ENCODE measurements around the gene SLC5A12. TPM values are rescaled to one million over a fixed set of nuclear protein-coding genes. Genes with fewer than 3 reads are reported as not detected.

Gene SLC5A12
- total and polyA plus RNA-seq, 2 experiments from 2014 or later: 0.24 to 0.43 TPM

DNA sequence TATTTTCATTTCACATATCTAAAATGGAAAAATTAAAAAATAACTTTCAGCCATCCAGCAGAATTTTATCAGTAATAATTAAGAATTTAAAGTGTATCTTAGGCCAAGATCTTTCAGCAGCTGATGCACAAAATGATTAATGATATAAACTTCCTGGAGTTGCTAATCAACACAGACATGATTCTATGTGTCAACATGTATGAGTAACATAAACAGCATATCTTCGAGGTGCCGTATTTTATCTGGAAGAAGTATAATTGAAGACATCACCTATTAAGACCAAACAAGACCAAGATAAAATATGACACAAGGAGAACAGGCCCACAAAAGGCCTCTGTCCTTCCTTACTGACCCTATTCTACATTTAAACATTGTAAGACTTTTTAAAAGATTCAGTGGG, 45.2 kb downstream of the SLC5A12 start:
- Histone ChIP-seq H3K4me3 (no peak overlapping the region), H4K20me1 (ENCODE audit: insufficient read depth) (no peaks in the 10 kb centered on the region), H3K79me2 (ENCODE audit: insufficient read depth) (no peaks in the 10 kb centered on the region), H3F3A (ENCODE audit: insufficient read depth) (no peaks in the 10 kb centered on the region), H3K4me2 (ENCODE audit: unreplicated experiment) (no peak overlapping the region), H3K9me2 (ENCODE audit: insufficient read depth) (no peaks in the 10 kb centered on the region), H3K4me1 (ENCODE audit: insufficient read depth) (no peaks in the 10 kb centered on the region), H3K9ac (no peak overlapping the region), H3K36me3 (ENCODE audit: low read depth) (no peaks in the 10 kb centered on the region), H3K27ac (no peak overlapping the region), H3K27me3 (replicated peaks; ENCODE audit: insufficient read depth) (no peaks in the 10 kb centered on the region), H2AFZ (no peak overlapping the region), H3K9me3 (ENCODE audit: low read depth) (no peaks in the 10 kb centered on the region)
- DNase-seq: no peak
- in situ Hi-C loops (cut with MboI): no loop called here
- WGBS, 2 experiments (ENCODE audit: low coverage in 1 of 2, low lambda C conversion rate in 2 of 2, missing lambda C conversion rate in 2 of 2): 84 to 90% methylated on average over 2 of the region's 2 CpGs
- TF ChIP-seq EZH2 (IDR thresholded peaks at IDR 0.05; ENCODE audit: insufficient read depth, poor library complexity, severe bottlenecking) (no peak), EZH2phosphoT487 (IDR thresholded peaks at IDR 0.05; ENCODE audit: insufficient read depth, low read depth) (no peak)

DNA sequence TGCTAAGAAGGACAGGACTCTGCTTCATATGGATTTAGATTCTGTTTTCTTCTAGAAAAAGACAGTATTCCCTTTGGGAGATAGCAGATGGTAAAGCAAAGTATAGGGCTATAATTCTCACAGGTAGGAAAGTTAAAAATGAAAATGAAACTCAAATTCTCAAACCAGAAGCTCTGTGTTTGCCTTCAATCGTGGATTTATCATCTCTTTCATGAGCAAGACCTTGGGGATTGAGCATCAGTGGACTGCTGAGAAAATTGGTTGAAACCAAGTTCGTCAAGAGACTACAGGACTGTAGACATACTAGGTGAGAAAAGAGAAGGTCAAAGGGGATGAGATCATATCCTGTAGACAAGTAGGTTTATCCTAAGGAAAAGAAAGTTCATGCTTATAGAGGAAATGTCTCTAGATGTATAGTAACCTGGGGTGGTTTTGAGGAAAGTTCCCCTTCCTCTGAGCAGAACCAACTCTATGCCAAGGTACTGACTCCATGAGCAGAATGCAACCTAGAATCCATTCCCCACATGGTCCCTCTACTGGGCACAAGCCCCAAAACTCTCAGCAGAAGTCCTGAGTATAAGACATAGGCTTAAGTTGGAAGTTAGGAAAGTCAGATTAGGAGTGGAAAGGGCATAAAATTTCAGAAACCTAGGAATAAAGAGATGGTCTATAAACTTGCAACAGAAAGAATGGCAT, 46.5 kb downstream of the SLC5A12 start:
- no peak overlapping the region for H3K27ac ChIP-seq
- H3K9me3 ChIP-seq (ENCODE audit: low read depth): no peaks in the 10 kb centered on the region
- 74 to 78% methylated on average over 2 of the region's 2 CpGs for WGBS, 2 experiments (ENCODE audit: low coverage in 1 of 2, low lambda C conversion rate in 2 of 2, missing lambda C conversion rate in 2 of 2)
- no peak for DNase-seq
- no peak overlapping the region for H3K4me3 ChIP-seq
- H3K79me2 ChIP-seq (ENCODE audit: insufficient read depth): no peaks in the 10 kb centered on the region
- in situ Hi-C loops (cut with MboI): no loop called here
- H3K9me2 ChIP-seq (ENCODE audit: insufficient read depth): no peaks in the 10 kb centered on the region
- no peaks in the 10 kb centered on the region for H3K36me3 ChIP-seq (ENCODE audit: low read depth)
- H3K9ac ChIP-seq: no peak overlapping the region
- H3K27me3 ChIP-seq (replicated peaks; ENCODE audit: insufficient read depth): no peaks in the 10 kb centered on the region
- H3F3A ChIP-seq (ENCODE audit: insufficient read depth): no peaks in the 10 kb centered on the region
- no peak overlapping the region for H3K4me2 ChIP-seq (ENCODE audit: unreplicated experiment)
- no peaks in the 10 kb centered on the region for H4K20me1 ChIP-seq (ENCODE audit: insufficient read depth)
- H2AFZ ChIP-seq: no peak overlapping the region
- no peaks in the 10 kb centered on the region for H3K4me1 ChIP-seq (ENCODE audit: insufficient read depth)
- TF ChIP-seq EZH2phosphoT487 (IDR thresholded peaks at IDR 0.05; ENCODE audit: insufficient read depth, low read depth) (no peak), EZH2 (IDR thresholded peaks at IDR 0.05; ENCODE audit: insufficient read depth, poor library complexity, severe bottlenecking) (no peak)

DNA sequence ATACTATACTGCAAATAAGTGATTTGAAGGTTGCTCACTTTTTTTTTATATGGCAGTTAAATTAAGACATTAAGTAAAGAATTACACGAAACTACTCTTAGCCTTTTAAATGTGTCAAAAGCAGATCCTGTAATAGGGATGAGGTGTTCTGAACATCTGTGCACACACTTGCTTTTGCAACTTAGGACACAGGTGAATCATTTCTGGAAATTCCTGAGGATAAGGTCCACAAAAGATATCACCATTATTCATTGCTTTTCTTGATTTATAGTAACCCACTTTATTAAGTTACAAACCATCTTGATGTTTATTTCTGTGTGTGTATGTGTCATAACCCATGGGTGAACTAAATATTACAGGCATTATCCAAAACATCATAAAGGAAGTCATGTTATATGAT, 55.9 kb downstream of the SLC5A12 start:
- H4K20me1 ChIP-seq (ENCODE audit: insufficient read depth): no peaks in the 10 kb centered on the region
- H3K4me3 ChIP-seq: no peak overlapping the region
- H3K4me1 ChIP-seq (ENCODE audit: insufficient read depth): no peaks in the 10 kb centered on the region
- no peaks in the 10 kb centered on the region for H3K9me2 ChIP-seq (ENCODE audit: insufficient read depth)
- TF ChIP-seq EZH2phosphoT487 (IDR thresholded peaks at IDR 0.05; ENCODE audit: insufficient read depth, low read depth) (no peak), EZH2 (IDR thresholded peaks at IDR 0.05; ENCODE audit: insufficient read depth, poor library complexity, severe bottlenecking) (no peak)
- H3K27ac ChIP-seq: no peak overlapping the region
- no peaks in the 10 kb centered on the region for H3K9me3 ChIP-seq (ENCODE audit: low read depth)
- H3K4me2 ChIP-seq (ENCODE audit: unreplicated experiment): no peak overlapping the region
- H3K27me3 ChIP-seq (replicated peaks; ENCODE audit: insufficient read depth): no peaks in the 10 kb centered on the region
- no peak overlapping the region for H3K9ac ChIP-seq
- in situ Hi-C loops (cut with MboI): no loop called here
- no peak overlapping the region for H2AFZ ChIP-seq
- H3F3A ChIP-seq (ENCODE audit: insufficient read depth): no peaks in the 10 kb centered on the region
- DNase-seq: no peak
- no peaks in the 10 kb centered on the region for H3K79me2 ChIP-seq (ENCODE audit: insufficient read depth)
- WGBS, 2 experiments (ENCODE audit: low coverage in 1 of 2, low lambda C conversion rate in 2 of 2, missing lambda C conversion rate in 2 of 2): 95 to 96% methylated on average over 1 of the region's 1 CpG
- no peaks in the 10 kb centered on the region for H3K36me3 ChIP-seq (ENCODE audit: low read depth)

GRCh38 chr11:26665036-26665435, 56.8 kb downstream of the SLC5A12 start:
- no peaks in the 10 kb centered on the region for H3K4me1 ChIP-seq (ENCODE audit: insufficient read depth)
- no peaks in the 10 kb centered on the region for H4K20me1 ChIP-seq (ENCODE audit: insufficient read depth)
- H3K36me3 ChIP-seq (ENCODE audit: low read depth): no peaks in the 10 kb centered on the region
- no peaks in the 10 kb centered on the region for H3K27me3 ChIP-seq (replicated peaks; ENCODE audit: insufficient read depth)
- H3K9me3 ChIP-seq (ENCODE audit: low read depth): no peaks in the 10 kb centered on the region
- no peak overlapping the region for H3K9ac ChIP-seq
- H3K9me2 ChIP-seq (ENCODE audit: insufficient read depth): no peaks in the 10 kb centered on the region
- H3K79me2 ChIP-seq (ENCODE audit: insufficient read depth): no peaks in the 10 kb centered on the region
- H3K27ac ChIP-seq: no peak overlapping the region
- DNase-seq: no peak
- H3F3A ChIP-seq (ENCODE audit: insufficient read depth): no peaks in the 10 kb centered on the region
- in situ Hi-C loops (cut with MboI): no loop called here
- H3K4me2 ChIP-seq (ENCODE audit: unreplicated experiment): no peak overlapping the region
- no peak overlapping the region for H2AFZ ChIP-seq
- H3K4me3 ChIP-seq: no peak overlapping the region
- TF ChIP-seq EZH2phosphoT487 (IDR thresholded peaks at IDR 0.05; ENCODE audit: insufficient read depth, low read depth) (no peak), EZH2 (IDR thresholded peaks at IDR 0.05; ENCODE audit: insufficient read depth, poor library complexity, severe bottlenecking) (no peak)
- WGBS, 2 experiments (ENCODE audit: low coverage in 1 of 2, low lambda C conversion rate in 2 of 2, missing lambda C conversion rate in 2 of 2): 77 to 81% methylated on average over 2 of the region's 2 CpGs
